ENCODE results near the gene P2RX6. TPM values are rescaled to one million over a fixed set of nuclear protein-coding genes. Genes with fewer than 3 reads are reported as not detected.

Gene P2RX6
- total and polyA plus RNA-seq, 9 of the 15 experiments (the other 6 are each of a cell fraction or from before 2014, with no cell fraction given): 0.01 to 3.9 (median 1.5) TPM; not detected in 1

GRCh38 chr22:21003782-21004181 is 11.2 kb upstream of the P2RX6 start (continued):
- TF ChIP-seq PRMT5 (CRISPR knock-in tag; IDR thresholded peaks at IDR 0.05) (no peak), RAD21 (CRISPR knock-in tag; conservative IDR thresholded peaks at IDR 0.05 in 1 of 2, IDR thresholded peaks at IDR 0.05 in 1 of 2) (peak in 1 of 2 experiments; percentile 17; a peak in 1 of 4 replicates), NR2F6 (CRISPR knock-in tag; IDR thresholded peaks at IDR 0.05) (0 out of 2 replicates have a peak, but pooled peaks have one; percentile 45), BHLHE40 (IDR thresholded peaks at IDR 0.05; ENCODE audit: low read length) (0 out of 2 replicates have a peak, but pooled peaks have one; percentile 20), TAF15 (IDR thresholded peaks at IDR 0.05; ENCODE audit: low read depth, low read length) (no peak), ZNF134 (CRISPR knock-in tag; conservative IDR thresholded peaks at IDR 0.05) (peak; percentile 86), WHSC1 (IDR thresholded peaks at IDR 0.05; ENCODE audit: low read length) (peak; percentile 30), NR4A1 (CRISPR knock-in tag; IDR thresholded peaks at IDR 0.05) (peak; percentile 53; the same call in 1 of the 2 replicates), NR4A1 (tag; IDR thresholded peaks at IDR 0.05) (no peak), THRB (CRISPR knock-in tag; conservative IDR thresholded peaks at IDR 0.05) (peak; percentile 64; the same call in 1 of the 2 replicates), CBX5 (IDR thresholded peaks at IDR 0.05; ENCODE audit: borderline replicate concordance, low read depth) (no peak), STAT6 (CRISPR knock-in tag; IDR thresholded peaks at IDR 0.05) (0 out of 2 replicates have a peak, but pooled peaks have one; percentile 66), SRF (CRISPR knock-in tag; IDR thresholded peaks at IDR 0.05) (peak in 1 of 2 experiments; percentile 64; a peak in 1 of 4 replicates), ZNF3 (CRISPR knock-in tag; IDR thresholded peaks at IDR 0.05) (no peak), RBBP5 (IDR thresholded peaks at IDR 0.05; ENCODE audit: borderline replicate concordance, insufficient read depth, low read length, poor library complexity, severe bottlenecking) (peak; percentile 29), POLR2AphosphoS2 (IDR thresholded peaks at IDR 0.05; ENCODE audit: low read length) (peak; percentile 72; the same call in 1 of the 2 replicates), E2F3 (CRISPR knock-in tag; IDR thresholded peaks at IDR 0.05) (0 out of 2 replicates have a peak, but pooled peaks have one; percentile 14)
- TF ChIP-seq, protein P1, sequence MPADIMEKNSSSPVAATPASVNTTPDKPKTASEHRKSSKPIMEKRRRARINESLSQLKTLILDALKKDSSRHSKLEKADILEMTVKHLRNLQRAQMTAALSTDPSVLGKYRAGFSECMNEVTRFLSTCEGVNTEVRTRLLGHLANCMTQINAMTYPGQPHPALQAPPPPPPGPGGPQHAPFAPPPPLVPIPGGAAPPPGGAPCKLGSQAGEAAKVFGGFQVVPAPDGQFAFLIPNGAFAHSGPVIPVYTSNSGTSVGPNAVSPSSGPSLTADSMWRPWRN (IDR thresholded peaks at IDR 0.05; ENCODE audit: low read depth): no peak
- TF ChIP-seq, protein P2, sequence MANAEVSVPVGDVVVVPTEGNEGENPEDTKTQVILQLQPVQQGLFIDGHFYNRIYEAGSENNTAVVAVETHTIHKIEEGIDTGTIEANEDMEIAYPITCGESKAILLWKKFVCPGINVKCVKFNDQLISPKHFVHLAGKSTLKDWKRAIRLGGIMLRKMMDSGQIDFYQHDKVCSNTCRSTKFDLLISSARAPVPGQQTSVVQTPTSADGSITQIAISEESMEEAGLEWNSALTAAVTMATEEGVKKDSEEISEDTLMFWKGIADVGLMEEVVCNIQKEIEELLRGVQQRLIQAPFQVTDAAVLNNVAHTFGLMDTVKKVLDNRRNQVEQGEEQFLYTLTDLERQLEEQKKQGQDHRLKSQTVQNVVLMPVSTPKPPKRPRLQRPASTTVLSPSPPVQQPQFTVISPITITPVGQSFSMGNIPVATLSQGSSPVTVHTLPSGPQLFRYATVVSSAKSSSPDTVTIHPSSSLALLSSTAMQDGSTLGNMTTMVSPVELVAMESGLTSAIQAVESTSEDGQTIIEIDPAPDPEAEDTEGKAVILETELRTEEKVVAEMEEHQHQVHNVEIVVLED (CRISPR knock-in tag; IDR thresholded peaks at IDR 0.05): 0 out of 2 replicates have a peak, but pooled peaks have one; percentile 22
- TF ChIP-seq, protein P3, sequence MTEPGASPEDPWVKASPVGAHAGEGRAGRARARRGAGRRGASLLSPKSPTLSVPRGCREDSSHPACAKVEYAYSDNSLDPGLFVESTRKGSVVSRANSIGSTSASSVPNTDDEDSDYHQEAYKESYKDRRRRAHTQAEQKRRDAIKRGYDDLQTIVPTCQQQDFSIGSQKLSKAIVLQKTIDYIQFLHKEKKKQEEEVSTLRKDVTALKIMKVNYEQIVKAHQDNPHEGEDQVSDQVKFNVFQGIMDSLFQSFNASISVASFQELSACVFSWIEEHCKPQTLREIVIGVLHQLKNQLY (CRISPR knock-in tag; conservative IDR thresholded peaks at IDR 0.05): peak in 1 of 2 experiments; percentile 42; a peak in 1 of 4 replicates

Data from K562 (cell line).